HG02840 (cell line): Measurements from ENCODE around the gene CPXM2.

ENCODE experiments used
- ATAC-seq: cut with Tn5 transposase; IDR thresholded peaks from one replicate; pipeline ENCODE4 v1.9.1; 2021; ENCODE audit warnings: mild to moderate bottlenecking, moderate library complexity, moderate number of reproducible peaks; ENCODE audit not compliant: unreplicated experiment, low FRiP score

Gene CPXM2

DNA sequence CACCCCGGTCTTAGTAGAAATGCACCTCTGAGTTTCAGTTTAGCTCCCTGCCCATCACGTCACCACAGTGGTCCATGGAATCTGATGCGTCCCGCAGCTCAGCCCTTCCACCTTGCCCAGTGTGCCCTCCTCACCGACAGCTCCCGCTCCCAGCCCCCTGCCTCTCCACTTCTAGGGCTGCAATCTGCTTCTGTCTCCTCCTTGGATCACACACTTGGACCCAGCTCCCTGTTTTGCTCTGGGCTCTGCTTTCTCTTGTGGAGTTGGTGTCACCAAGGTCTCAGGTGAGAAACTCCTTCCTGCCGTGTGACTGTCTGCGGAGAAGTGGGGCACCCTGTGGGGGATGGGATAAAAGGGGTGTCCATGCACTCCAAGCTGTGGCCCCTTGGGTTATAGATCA is 187.5 kb downstream of the CPXM2 start:
- ATAC-seq, result no peak

DNA sequence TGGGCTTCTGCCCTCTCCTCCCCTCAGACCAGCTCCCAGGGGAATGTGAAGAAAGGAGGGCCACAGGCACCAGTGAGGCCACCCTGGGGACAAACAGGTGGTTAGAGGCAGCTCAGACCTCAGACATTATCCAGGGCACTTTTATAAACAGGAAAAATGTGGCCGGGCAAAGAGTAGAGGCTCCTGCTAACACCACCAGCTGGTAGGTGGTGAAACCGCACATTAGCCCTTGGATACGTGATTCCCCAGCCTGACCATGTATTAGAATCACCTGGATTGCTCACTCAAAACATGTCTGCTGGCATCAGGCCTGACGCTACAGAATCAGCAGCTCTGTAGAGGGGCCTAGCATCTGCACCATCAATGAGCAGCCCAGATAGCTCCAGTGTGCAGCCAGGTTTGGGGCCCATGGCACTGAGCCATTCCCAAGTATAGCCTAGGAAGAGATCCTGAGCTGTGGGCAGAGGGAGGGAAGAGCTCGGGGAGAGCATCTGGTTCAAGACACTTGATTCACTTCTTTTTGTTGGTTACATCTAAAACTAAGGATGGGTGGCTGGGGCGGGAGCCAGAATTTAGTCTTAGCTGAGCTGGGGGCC is 188.3 kb downstream of the CPXM2 start:
- ATAC-seq, result no peak
